Activated naive CD4-positive, alpha-beta T cell treated with anti-CD3 and anti-CD28 coated beads, Interleukin-2, amount 50 U/mL, for 72 hours (primary cell): ENCODE results near the gene ATP8B2. TPM values are rescaled to one million over a fixed set of nuclear protein-coding genes. Genes with fewer than 3 reads are reported as not detected.
"Not testable (repeated sequence)": the region's sequence is repeated elsewhere in the genome, so short reads cannot be mapped to it uniquely, and the experiment has no call there.

ENCODE experiments used
- ATAC-seq, 2 donors: fragments of 150-1000 bp; cut with Tn5 transposase; 2 replicates each; pipeline ENCODE4 v1.10.0; 2021; ENCODE audit warnings: mild to moderate bottlenecking in 2 of 2, moderate library complexity in 2 of 2
- DNase-seq, 2 donors: peaks; one replicate each; pipeline ENCODE4 v3.0.0; 2021 to 2022; ENCODE audit warnings: low spot score in 2 of 2
- H3K27ac Mint-ChIP-seq, 2 donors: one replicate each; pipeline ENCODE4 v1.8.0; 2022; ENCODE audit warnings: mild to moderate bottlenecking in 2 of 2, mixed read lengths in 2 of 2
- H3K36me3 Mint-ChIP-seq, 2 donors: one replicate each; pipeline ENCODE4 v1.8.0; 2022; ENCODE audit warnings: mixed read lengths in 2 of 2
- H3K9me3 Mint-ChIP-seq, 2 donors: one replicate each; pipeline ENCODE4 v1.8.0; 2022; ENCODE audit warnings: mixed read lengths in 2 of 2
- total RNA-seq, 2 donors: library from RNA; stranded (reverse); gene quantifications; one replicate each; pipeline ENCODE4 v1.2.3, GENCODE V29; 2022

Gene ATP8B2
- total RNA-seq, 2 donors from 2014 or later: 48.0 to 56.1 TPM

- Mint-ChIP-seq H3K36me3 (peaks cover 24 to 36% of the 10 kb centered on the region in 2 donors), H3K9me3 (no peaks in the 10 kb centered on the region), H3K27ac (peak overlapping the region; percentile 70 to 72)
- no peak for DNase-seq
- no peak for ATAC-seq
Measured at GRCh38 chr1:154334079-154335024, 9.0 kb downstream of the ATP8B2 start.

GRCh38 chr1:154335025-154335714 is 9.8 kb downstream of the ATP8B2 start:
- peak; percentile 95 to 98 for ATAC-seq
- peak; percentile 84 to 91 for DNase-seq
- Mint-ChIP-seq H3K9me3 (no peaks in the 10 kb centered on the region), H3K27ac (peak overlapping the region; percentile 70 to 95), H3K36me3 (peaks cover 24 to 36% of the 10 kb centered on the region in 2 donors)

- H3K9me3 Mint-ChIP-seq: no peaks in the 10 kb centered on the region
- DNase-seq: no peak
- no peak for ATAC-seq
- peak overlapping the region; percentile 55 to 65 for H3K27ac Mint-ChIP-seq
- peaks cover 29 to 43% of the 10 kb centered on the region in 2 donors for H3K36me3 Mint-ChIP-seq
Measured at GRCh38 chr1:154337253-154337894, 12.0 kb downstream of the ATP8B2 start.

- ATAC-seq (no peak), DNase-seq (no peak)
- H3K27ac Mint-ChIP-seq: peak overlapping the region in 1 of 2 donors; percentile 22
- H3K36me3 Mint-ChIP-seq: peaks cover 40 to 56% of the 10 kb centered on the region in 2 donors
- no peaks in the 10 kb centered on the region for H3K9me3 Mint-ChIP-seq
Measured at GRCh38 chr1:154338875-154339274, 13.6 kb downstream of the ATP8B2 start.

GRCh38 chr1:154341366-154341765 is 16.0 kb downstream of the ATP8B2 start:
- DNase-seq, ATAC-seq, H3K9me3 Mint-ChIP-seq: not testable (repeated sequence)
- H3K36me3 Mint-ChIP-seq: peaks cover 40 to 69% of the 10 kb centered on the region in 2 donors
- H3K27ac Mint-ChIP-seq: peak overlapping the region; percentile 68 to 84

- peak; percentile 10 to 13 for ATAC-seq
- no peak for DNase-seq
- Mint-ChIP-seq H3K27ac (peak overlapping the region; percentile 84 to 97), H3K36me3 (peaks cover 41 to 73% of the 10 kb centered on the region in 2 donors), H3K9me3 (no peaks in the 10 kb centered on the region)
Measured at GRCh38 chr1:154342132-154342531, 16.8 kb downstream of the ATP8B2 start.

- DNase-seq: no peak
- peak; percentile 77 to 84 for ATAC-seq
- H3K9me3 Mint-ChIP-seq: no peaks in the 10 kb centered on the region
- peak overlapping the region; percentile 84 to 97 for H3K27ac Mint-ChIP-seq
- peaks cover 37 to 73% of the 10 kb centered on the region in 2 donors for H3K36me3 Mint-ChIP-seq
Measured at GRCh38 chr1:154342836-154343472, 17.6 kb downstream of the ATP8B2 start.

GRCh38 chr1:154344977-154345837 is 19.9 kb downstream of the ATP8B2 start:
- Mint-ChIP-seq H3K36me3 (peaks cover 30 to 71% of the 10 kb centered on the region in 2 donors), H3K9me3 (no peaks in the 10 kb centered on the region), H3K27ac (peak overlapping the region; percentile 1 to 65)
- DNase-seq (peak in 1 of 2 donors; percentile 81), ATAC-seq (peak in 1 of 2 donors; percentile 63)

GRCh38 chr1:154346276-154346917 is 21.1 kb downstream of the ATP8B2 start:
- DNase-seq (no peak), ATAC-seq (peak in 1 of 2 donors; percentile 56)
- H3K9me3 Mint-ChIP-seq: no peaks in the 10 kb centered on the region
- H3K27ac Mint-ChIP-seq: peak overlapping the region; percentile 55 to 87
- peaks cover 22 to 62% of the 10 kb centered on the region in 2 donors for H3K36me3 Mint-ChIP-seq

- peaks cover 11 to 46% of the 10 kb centered on the region in 2 donors for H3K36me3 Mint-ChIP-seq
Measured at GRCh38 chr1:154347961-154348360, 22.6 kb downstream of the ATP8B2 start.

GRCh38 chr1:154348429-154349076 is 23.2 kb downstream of the ATP8B2 start:
- Mint-ChIP-seq H3K27ac (peak overlapping the region; percentile 9 to 87), H3K36me3 (peaks cover 6 to 40% of the 10 kb centered on the region in 2 donors), H3K9me3 (no peaks in the 10 kb centered on the region)
- ATAC-seq: no peak
- DNase-seq: no peak

More at GRCh38 chr1:154347961-154348360, 22.6 kb downstream of the ATP8B2 start:
- no peak for DNase-seq
- no peaks in the 10 kb centered on the region for H3K9me3 Mint-ChIP-seq
- ATAC-seq: no peak
- peak overlapping the region; percentile 29 to 87 for H3K27ac Mint-ChIP-seq

GRCh38 chr1:154349121-154349520 is 23.8 kb downstream of the ATP8B2 start:
- Mint-ChIP-seq H3K36me3 (peaks cover 6 to 35% of the 10 kb centered on the region in 2 donors), H3K27ac (peak overlapping the region; percentile 0 to 87), H3K9me3 (no peaks in the 10 kb centered on the region)
- no peak for ATAC-seq
- DNase-seq: no peak

GRCh38 chr1:154350383-154350782 is 25.1 kb downstream of the ATP8B2 start:
- Mint-ChIP-seq H3K36me3 (peaks cover 6 to 25% of the 10 kb centered on the region in 2 donors), H3K9me3 (no peaks in the 10 kb centered on the region), H3K27ac (no peak overlapping the region)
- no peak for DNase-seq
- no peak for ATAC-seq

GRCh38 chr1:154351363-154352068 is 26.2 kb downstream of the ATP8B2 start:
- ATAC-seq: no peak
- DNase-seq: no peak
- H3K9me3 Mint-ChIP-seq: no peaks in the 10 kb centered on the region
- H3K27ac Mint-ChIP-seq: no peak overlapping the region
- peaks cover 6 to 20% of the 10 kb centered on the region in 2 donors for H3K36me3 Mint-ChIP-seq
